GM19099 (cell line): ENCODE data around the gene TULP4.

Source experiments
- POLR2A ChIP-seq: IDR thresholded peaks from 3 replicates; pipeline ENCODE4 v1.6.1; 2011; ENCODE audit warnings: low read depth; ENCODE audit not compliant: insufficient read length; ENCODE audit errors: extremely low read depth

The TULP4 gene

DNA sequence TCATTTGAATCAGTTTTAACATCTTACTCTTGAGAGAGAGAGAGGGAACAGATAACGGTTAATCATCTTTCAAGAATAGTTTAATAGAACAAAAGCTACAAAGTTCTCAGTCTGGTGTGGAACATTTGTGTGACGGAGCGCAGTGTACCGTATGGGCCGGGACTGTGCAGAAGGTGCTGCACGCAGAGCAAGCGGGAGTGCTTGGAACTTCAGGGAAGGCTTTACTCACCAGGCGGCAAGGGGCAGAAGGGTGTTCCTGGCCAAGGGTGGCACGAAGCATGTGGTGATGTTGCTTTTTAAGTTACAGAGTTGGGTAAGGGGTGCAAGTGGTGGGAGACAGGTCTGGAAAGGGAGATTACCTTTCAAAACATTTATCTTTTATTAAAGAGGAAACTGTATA, 95.7 kb downstream of the TULP4 start:
- no peak for TF ChIP-seq POLR2A

DNA sequence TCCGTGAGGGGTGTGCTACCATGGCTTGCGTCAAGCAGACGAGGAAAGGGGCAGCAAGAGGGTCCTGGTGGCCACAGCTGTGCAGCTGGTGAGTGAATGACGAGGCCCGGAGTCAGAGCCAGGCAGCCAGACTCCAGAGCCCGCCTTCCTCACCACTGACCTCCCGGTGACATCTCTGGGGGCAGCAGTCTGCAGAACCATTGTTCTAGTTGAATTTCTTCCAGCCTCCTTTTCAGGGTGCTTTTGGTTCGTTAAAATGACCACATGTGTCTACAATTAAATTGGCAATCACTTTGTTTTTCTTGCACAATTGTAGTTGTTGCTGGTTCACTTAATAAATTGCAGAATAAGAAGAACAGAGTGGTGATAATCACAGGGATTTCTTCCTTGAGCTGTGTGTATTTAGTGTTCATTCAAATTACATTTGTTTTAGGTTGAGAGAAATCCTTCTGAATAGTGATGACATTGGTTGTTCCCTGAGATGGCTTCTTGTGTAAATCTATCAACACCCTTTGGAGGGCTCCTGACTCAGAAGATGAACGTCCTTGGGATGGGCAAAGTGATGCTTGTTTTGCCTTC, 96.4 kb downstream of the TULP4 start:
- TF ChIP-seq POLR2A = no peak

DNA sequence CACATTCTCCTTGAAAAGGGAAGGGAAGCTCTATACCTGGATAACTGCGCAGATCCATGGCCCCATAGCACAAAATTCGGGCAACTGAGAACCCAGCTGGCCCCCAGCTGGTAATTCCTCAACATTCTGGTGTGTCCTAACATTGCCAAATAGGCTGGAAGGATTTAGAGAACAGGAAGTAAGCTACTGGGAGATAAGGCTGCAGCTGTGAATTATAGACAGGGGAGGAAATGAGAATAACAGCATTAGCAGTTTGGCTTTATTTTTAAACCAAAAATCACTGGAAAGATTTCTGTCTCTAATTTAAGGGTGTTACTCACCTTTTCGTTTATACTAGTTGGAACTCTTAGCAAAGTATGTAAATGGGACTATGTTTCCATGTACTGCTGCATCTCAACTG, 97.2 kb downstream of the TULP4 start:
- no peak for TF ChIP-seq POLR2A

DNA sequence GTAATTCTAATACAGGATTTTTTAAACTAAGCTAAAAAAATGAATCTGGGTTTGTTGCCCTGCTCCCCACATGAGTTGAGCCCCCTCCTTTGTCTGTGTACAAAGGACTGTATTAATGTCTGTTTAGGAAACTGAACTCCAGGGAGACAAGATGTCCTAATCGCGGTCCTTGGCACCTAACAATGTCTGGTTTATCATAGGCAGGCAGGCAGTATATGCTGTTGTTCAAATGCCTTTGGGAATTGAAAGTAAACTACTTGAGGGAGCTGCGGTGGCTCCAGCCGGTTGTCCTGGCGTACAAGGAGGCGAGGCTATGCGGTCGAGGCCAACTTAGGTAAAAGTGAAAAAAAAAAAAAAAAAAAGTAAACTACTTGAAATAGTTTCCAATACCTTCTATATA, 98.5 kb downstream of the TULP4 start:
- TF ChIP-seq POLR2A = no peak

DNA sequence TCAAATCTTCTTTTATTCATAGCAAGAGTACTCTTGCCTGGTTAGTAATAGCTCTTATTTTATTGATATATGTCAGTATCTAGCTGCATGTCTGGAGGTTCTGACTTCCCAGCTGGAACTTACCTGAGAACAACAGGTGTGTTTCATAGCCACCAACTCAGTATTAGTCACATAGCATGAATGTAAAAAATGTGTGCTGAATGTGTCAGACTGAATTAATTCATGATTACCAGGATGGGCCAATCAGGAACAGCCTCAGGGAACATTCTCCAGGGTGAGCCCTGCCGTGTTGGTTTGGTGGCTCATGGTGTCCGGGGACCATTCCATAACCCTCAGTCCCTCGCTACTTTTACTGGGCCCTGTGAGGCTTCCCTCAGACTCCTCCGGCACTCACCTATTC, 99.7 kb downstream of the TULP4 start:
- no peak for TF ChIP-seq POLR2A

DNA sequence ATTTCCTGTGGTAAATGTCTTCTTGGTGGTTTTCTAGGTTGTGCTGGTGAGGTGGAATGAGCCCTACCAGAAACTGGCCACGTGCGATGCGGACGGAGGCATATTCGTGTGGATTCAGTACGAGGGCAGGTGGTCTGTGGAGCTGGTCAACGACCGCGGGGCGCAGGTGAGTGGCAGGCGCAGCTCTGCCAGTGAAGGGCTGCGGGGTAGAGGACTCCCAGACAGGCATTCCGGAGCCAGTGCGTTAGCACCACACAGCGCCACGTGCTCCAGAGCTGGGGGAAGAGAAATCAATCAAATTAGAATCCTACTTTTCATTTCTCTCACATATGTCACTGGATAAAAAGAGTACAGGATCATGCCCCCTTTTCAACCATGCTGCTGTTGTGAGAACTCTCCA, 100.8 kb downstream of the TULP4 start:
- no peak for TF ChIP-seq POLR2A

DNA sequence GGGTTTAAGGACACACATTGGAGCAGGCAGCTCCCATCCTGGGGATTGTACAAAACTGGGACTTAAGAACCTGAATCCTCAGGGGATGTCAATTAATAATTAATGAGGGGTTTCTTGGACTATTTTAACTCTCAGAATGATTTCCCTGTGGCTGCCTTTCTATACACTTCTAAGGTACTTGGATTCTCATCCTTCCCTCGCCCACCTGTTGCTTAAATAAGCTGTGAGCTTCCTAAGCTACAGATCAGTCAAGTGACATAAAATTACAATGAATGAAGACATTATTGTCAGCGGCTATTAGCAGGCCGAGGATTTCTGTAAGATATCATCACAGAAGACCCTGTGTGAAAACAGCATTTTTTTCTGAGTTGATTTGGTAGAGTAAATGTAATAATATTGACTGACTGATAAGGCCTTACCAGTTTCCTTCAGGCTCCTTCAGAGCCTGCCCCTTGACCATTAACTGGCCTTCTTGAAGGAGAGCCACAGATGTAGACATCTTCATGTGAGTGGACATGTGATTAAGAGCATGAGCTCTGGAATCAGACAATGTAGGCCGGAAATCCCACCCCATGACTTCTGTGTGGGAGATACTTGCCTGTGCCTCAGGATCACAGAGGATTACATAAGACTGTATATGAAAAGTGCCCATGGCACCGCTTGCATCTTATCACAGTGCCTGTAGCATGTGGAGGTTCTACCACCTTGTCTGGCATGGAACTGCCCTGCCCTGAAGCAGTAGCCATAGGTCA, 101.7 kb downstream of the TULP4 start:
- no peak for TF ChIP-seq POLR2A

DNA sequence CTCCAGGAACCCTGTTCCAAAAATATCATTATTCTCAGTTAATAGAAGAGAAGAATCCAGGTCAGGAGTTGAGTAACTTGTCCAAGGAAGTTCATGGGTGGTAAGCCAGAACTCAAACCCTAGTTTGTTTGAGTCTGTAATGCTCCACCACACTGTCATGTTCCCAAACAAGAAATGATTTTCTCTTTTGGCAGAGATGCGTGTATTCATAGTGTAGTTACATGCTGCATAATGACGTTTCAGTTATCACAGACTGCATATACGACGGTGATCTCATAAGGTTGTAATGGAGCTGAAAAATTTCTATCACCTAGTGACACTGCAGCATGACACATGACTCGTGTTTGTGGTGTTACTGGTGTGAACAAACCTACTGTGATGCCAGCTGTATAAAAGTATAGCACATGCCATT, 102.6 kb downstream of the TULP4 start:
- TF ChIP-seq POLR2A = no peak

DNA sequence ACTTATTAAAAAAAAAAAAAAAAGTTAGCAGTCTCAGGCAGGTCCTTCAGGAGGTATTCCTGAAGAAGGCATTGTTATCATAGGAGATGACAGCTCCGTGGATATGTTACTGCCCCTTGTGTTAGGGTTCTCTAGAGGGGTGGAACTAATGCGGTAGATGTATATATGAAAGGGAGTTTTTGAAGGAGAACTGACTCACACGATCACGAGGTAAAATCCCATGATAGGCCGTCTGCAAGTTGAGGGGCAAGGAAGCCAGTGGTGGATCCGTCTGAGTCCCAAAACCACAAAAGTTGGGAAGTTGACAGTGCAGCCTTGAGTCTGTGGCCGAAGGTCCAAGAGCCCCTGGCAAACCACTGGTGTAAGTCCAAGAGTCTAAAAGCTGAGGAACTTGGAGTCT, 103.4 kb downstream of the TULP4 start:
- TF ChIP-seq POLR2A = no peak

DNA sequence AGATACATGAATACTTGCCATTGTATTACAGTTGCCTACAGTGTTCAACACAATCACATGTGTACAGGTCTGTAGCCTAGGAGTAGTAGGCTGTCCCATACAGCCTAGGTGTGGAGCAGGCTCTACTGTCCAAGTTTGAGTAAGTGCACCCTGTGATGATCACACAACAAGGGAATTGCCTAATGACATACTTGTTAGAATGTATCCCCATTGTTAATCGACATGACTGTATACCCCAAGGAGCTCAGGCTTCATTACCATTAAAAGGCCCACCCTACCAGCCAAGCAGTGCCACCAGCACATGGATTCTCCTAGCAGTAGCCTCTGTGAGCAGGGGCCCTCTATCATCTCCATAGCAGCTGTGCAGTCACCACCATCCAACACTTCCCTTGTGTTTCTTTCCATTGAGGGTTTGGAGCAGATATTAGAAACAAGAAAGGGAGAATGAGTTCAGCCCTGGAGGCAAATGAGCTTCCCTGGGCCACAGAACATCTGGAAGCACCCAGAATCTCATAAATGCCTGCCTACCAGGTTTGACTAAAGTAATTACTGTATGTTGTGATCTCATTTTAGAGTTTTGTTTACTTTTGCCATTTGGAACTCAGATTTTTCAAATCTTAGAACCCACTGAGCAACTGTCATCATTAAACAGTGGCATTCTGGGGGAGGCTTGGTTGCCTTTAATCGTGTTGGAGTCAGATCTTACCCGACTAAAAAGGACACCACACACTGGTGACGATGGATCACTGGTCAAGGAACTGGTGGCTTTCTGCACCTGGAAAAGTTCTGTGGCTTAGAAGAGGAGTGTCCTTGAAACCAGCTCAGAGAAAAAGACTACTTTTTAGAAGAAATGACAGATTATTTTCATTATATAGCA, 104.9 kb downstream of the TULP4 start:
- no peak for TF ChIP-seq POLR2A

DNA sequence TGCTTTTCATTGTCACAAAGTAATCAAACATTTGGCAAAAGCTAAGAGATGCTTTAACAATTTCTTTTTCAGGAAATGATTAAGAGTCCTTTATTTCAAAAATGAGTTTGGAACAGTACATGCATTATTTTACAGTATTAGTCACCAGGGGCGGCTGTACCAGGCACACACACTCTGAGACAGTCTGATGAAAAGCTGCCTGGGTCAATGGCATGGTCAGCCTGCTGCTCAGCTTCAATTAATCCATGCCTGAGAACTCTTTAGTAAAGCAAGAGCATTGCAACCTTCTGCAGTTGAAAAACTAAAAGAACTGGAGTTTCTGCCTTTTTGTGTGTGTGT, 105.5 kb downstream of the TULP4 start:
- no peak for TF ChIP-seq POLR2A

DNA sequence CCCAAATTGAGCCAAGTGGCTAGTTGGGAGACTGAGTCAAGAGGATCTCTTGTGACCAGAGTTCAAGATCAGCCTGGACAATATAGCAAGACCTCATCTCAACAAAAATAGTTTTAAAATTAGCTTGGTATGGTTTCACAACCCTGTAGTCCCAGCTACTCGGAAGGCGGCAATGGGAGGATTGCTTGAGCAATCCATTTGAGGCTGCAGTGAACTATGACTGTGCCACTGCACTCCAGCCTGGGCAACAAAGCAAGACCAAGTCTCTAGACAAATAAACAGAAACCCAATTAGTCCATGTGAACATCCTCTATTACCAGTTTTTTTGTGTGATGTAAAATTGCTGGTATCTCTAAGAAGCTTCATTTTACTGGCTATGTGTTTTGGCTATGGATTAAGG, 106.2 kb downstream of the TULP4 start:
- TF ChIP-seq POLR2A = no peak

DNA sequence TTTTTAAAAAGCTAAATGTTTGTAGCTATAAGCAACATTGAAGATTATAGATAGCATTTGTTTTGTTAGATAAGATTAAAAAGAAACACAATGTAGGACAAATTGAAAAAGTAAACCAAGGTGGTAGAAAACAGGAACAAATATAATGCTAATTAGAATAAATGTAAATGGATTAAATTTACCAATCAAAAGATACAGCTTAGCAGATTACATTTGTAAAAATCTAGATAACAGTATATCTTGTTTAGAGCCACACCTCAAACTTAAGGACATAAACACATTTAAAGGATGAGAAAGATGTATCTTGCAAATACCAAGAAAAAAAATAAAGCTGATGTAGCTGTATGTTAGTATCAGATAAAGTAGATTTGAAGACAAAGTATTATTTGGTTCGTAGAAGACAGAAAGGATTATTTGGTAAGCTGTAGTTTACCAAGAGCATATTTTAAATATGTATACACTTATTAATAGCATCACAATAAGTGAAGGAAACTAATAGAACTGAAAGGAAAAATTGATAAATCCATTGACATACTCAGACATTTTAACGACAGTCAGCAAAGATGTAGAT, 107.2 kb downstream of the TULP4 start:
- no peak for TF ChIP-seq POLR2A

DNA sequence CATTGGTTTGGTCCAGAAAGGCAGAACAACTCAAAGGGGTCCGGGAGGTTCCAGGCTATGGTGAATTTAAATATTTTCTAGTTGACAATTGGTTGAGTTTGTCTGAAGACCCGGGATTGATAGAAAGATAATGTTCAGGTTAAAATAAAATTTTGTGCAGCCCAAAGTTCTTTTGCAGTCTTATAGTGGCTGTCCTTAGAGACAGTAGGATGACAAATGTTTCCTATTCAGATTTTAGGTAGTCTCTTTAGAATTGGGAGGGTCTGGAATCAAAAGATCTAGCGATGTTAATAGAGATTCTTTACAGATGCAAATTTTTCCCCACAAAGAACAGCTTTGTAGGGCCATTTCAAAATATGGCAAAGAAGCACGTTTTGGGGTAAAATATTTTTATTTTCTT, 109.1 kb downstream of the TULP4 start:
- TF ChIP-seq POLR2A = no peak

DNA sequence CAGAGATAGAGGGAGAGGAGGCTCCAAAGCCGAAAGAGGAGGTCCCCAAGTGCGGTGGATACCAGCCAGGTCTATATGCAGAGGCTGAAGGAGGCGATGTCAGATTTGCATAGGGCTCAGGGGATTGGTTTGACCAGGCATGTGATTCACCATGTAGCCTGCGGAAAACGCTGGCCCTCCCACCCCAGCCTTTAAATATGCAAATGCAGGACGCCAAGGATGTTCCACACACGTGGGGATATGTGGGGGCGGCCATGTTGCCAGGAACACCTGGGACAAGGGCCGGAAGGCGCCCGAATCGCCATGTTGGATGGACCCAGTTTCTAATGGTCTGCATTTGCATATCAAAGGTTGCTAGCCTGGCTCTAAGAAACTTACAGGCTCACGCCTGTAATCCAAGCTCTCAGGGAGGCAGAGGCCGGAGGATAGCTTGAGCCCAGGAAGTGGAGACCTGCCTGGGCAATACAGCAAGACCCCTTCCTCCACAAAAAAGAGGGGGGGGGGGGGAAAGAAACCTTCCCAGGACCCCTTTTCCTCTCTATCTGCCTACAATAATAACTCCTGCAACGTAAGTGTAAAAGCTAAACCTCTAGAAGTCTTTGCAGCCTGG, 110.5 kb downstream of the TULP4 start:
- no peak for TF ChIP-seq POLR2A
